H1 (cell line): ENCODE measurements around the gene TMEM107. TPM values are rescaled to one million over a fixed set of nuclear protein-coding genes. Genes with fewer than 3 reads are reported as not detected.

Experiments
- E2F6 ChIP-seq: IDR thresholded peaks from 2 replicates; pipeline ENCODE4 v1.6.1; 2012; ENCODE audit warnings: inconsistent platforms
- EZH2 ChIP-seq: fragments of 200-600 bp; sonication (generic); IDR thresholded peaks from 2 replicates; pipeline ENCODE4 v1.7.1; 2012; ENCODE audit warnings: low read depth, mild to moderate bottlenecking, moderate library complexity, low read length, inconsistent platforms; ENCODE audit not compliant: severe bottlenecking
- RFX5 ChIP-seq: IDR thresholded peaks from 2 replicates; pipeline ENCODE4 v1.6.1; 2011; ENCODE audit warnings: low read depth, low read length, improper control_type of control experiment, borderline replicate concordance
- RNF2 ChIP-seq: fragments of 200-900, 300-1000 bp; sonication (generic); IDR thresholded peaks from 2 replicates; pipeline ENCODE4 v1.7.1; 2016; ENCODE audit warnings: borderline replicate concordance, low read depth, mild to moderate bottlenecking, antibody characterized with exemption, low read length; ENCODE audit not compliant: poor library complexity, severe bottlenecking; ENCODE audit errors: missing control alignments
- SUZ12 ChIP-seq: fragments of 200-600 bp; sonication (generic); IDR thresholded peaks from 2 replicates; pipeline ENCODE4 v1.6.1; 2012; ENCODE audit warnings: mild to moderate bottlenecking, inconsistent platforms, low read length, moderate library complexity, mixed read lengths
- TAF1 ChIP-seq: IDR thresholded peaks from 2 replicates; pipeline ENCODE4 v1.6.1; 2011; ENCODE audit warnings: mild to moderate bottlenecking, low read depth, low read length
- polyA plus RNA-seq, 7 experiments: library from polyadenylated mRNA; depleted of rRNA in 3 of 7; stranded (reverse) in 5 of 7; unstranded in 2 of 7; fragments of >200 nt in 5 of 7; fragments of 200-250 nt in 2 of 7; gene quantifications; 1 replicate in 5 of 7; 2 replicates in 1 of 7; 4 replicates in 1 of 7; pipeline versions ENCODE4 v1.2.1 to v1.2.3, GENCODE V29; 2011 to 2013; ENCODE audit warnings: missing spikeins in 2 of 7, mixed read lengths in 2 of 7
- total RNA-seq: library from RNA; stranded (reverse); fragmentation: NEBNext Ultra II Directional; extraction: Animal tissue kit (Norgen Biotek cat#: 25700); gene quantifications from 2 replicates; pipeline ENCODE4 v1.2.1, GENCODE V29; 2021

Gene TMEM107
- total and polyA plus RNA-seq, 2 of the 8 experiments (the other 6 are each of a cell fraction or from before 2014, with no cell fraction given) = 17.3 to 21.5 TPM

- TF ChIP-seq RNF2 = no peak
- no peak for TF ChIP-seq RFX5
- peak; percentile 89 for TF ChIP-seq E2F6
- TF ChIP-seq EZH2 = no peak
- TF ChIP-seq SUZ12 = no peak
- peak; percentile 38; the same call in 1 of the 2 replicates for TF ChIP-seq TAF1
Observed at GRCh38 chr17:8223356-8224126, 47.4 kb upstream of the TMEM107 start (continued).
